ENCODE results near the gene CYP26C1.

GRCh38 chr10:93068411-93069244 lies 8.0 kb downstream of the CYP26C1 start:
- TF ChIP-seq POLR2AphosphoS5 (IDR thresholded peaks at IDR 0.05; ENCODE audit: low read depth): no peak
- TF ChIP-seq CTCF (IDR thresholded peaks at IDR 0.05; ENCODE audit: insufficient read depth, low read length): no peak
- TF ChIP-seq GABPA (IDR thresholded peaks at IDR 0.05; ENCODE audit: low read depth): no peak
- no peak for TF ChIP-seq REST (IDR thresholded peaks at IDR 0.05; ENCODE audit: insufficient replicate concordance, low read depth)
